ENCODE measurements around the gene VARS2.
A peak's percentile ranks its signal among the peaks of the same experiment; 100 is the strongest.

Gene VARS2

GRCh38 chr6:30891450-30891723, 22.7 kb upstream of the VARS2 start (continued):
- TF ChIP-seq INSM2 (tag by site-specific recombination; IDR thresholded peaks at IDR 0.05) (no peak), ZXDB (tag by site-specific recombination; IDR thresholded peaks at IDR 0.05) (no peak), ZNF10 (tag by site-specific recombination; IDR thresholded peaks at IDR 0.05) (no peak), ZNF510 (tag by site-specific recombination; IDR thresholded peaks at IDR 0.05; ENCODE audit: insufficient replicate concordance) (no peak), ZNF792 (tag by site-specific recombination; IDR thresholded peaks at IDR 0.05) (no peak), ZNF214 (tag by site-specific recombination; IDR thresholded peaks at IDR 0.05; ENCODE audit: borderline replicate concordance) (no peak), HOXD13 (CRISPR knock-in tag; IDR thresholded peaks at IDR 0.05; ENCODE audit: borderline replicate concordance) (no peak), ZNF354C (tag by site-specific recombination; IDR thresholded peaks at IDR 0.05; ENCODE audit: borderline replicate concordance, low read depth) (no peak), KLF1 (tag by site-specific recombination; IDR thresholded peaks at IDR 0.05) (no peak), GLIS1 (tag by site-specific recombination; IDR thresholded peaks at IDR 0.05) (no peak), ZSCAN4 (tag by site-specific recombination; IDR thresholded peaks at IDR 0.05) (peak; percentile 30; the same call in 1 of the 2 replicates), EGR2 (tag by site-specific recombination; IDR thresholded peaks at IDR 0.05; ENCODE audit: low read depth) (peak; percentile 96), ZNF596 (tag by site-specific recombination; IDR thresholded peaks at IDR 0.05) (no peak), PRDM4 (tag by site-specific recombination; IDR thresholded peaks at IDR 0.05) (no peak), ZFHX2 (tag by site-specific recombination; conservative IDR thresholded peaks at IDR 0.05) (peak; percentile 93), ZNF37A (tag by site-specific recombination; IDR thresholded peaks at IDR 0.05) (no peak), ZNF670 (tag by site-specific recombination; IDR thresholded peaks at IDR 0.05; ENCODE audit: low read depth) (no peak), PRDM2 (tag by site-specific recombination; IDR thresholded peaks at IDR 0.05; ENCODE audit: borderline replicate concordance) (no peak)
